Stimulated activated CD8-positive, alpha-beta memory T cell treated with anti-CD3 and anti-CD28 coated beads, Interleukin-4, amount 100 ng/mL, for 48 hours (primary cell): ENCODE results near the gene PRSS1.
"Not testable (repeated sequence)": the region's sequence is repeated elsewhere in the genome, so short reads cannot be mapped to it uniquely, and the experiment has no call there.

Experiments used
- DNase-seq: peaks from one replicate; pipeline ENCODE4 v3.0.0-alpha.2; 2020

The PRSS1 gene

DNA sequence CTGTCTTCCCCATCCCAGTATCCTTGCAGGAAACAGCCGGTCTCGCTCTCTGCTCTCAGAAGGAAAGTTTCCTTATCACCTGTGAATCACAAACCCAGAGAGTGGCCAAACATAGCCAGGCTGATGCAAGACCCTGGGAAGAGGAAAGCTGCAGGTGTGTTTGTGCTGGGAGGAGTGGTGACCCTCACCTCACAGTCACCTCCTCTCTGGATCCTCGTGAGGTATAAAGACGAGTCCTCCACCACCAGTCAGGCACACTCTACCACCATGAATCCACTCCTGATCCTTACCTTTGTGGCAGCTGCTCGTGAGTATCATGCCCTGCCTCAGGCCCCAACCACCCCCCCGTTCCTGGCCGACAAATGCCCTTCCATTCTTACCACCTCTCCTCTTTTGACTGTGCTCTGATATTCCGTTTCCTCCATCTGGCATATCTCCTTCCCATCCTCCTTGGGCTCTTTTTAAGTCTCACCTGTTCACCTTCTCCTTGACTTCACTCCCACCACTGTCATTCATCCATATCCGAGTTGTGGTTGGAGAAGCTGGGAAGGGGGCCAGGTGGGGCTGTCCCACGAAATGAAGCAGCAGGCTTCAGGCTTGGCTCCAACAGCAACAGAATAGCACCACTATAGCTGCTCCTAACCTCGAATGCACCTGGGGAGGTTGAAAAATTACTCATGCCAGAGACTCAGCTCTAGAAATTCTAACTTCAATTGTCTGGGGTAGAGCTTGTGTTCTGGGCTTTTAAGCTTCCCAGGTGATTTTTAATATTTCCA is at the start of gene PRSS1:
PRSS1 (plus strand) TSS at position 255 of the 776 bp plus-strand sequence; CDS start at position 268, 13 bp downstream.
- no peak for DNase-seq

DNA sequence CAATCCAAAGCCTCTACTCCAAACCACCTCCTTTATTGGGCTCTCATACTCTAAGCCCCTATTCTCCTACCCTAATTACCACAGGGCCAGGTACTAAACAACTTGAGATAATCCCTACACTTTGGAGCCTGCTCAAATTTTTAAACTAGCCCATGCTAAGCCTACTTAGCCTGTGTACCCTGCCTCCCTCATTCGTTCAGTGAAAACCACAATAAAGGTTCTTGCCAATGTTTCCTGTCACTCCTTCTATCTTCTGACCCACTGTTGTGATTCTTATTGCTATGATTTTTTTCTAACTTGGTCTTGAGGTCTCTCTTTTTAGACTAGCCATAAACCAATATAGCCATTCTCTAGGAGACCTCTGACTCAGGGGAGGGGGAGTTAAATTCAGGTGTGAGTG is 48.3 kb upstream of the PRSS1 start:
- not testable (repeated sequence) for DNase-seq

DNA sequence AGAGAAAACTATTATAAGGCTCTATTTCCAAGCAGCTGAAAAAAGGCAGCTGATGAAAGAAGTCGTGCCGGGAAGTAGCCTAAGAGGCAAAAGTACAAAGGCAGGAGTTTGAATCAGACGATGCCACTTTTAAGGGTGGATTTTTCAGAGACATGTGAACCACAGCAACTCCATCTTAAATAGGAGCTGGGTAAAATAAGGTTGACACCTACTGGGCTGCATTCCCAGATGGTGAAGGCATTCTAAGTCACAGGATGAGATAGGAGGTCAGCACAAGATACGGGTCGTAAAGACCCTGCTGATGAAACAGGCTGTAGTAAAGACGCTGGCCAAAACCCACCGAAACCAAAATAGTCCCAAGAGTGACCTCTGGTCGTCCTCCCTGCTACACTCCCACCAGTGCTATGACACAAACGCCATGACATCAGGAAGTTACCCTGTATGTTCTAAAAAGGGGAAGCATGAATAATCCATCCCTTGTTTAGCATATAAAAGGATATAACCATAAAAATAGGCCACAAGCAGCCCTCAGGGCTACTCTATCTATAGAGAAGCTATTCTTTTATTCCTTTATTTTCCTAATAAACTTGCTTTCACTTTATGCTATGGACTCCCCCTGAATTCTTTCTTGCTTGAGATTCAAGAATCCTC is 45.5 kb upstream of the PRSS1 start:
- DNase-seq = no peak

DNA sequence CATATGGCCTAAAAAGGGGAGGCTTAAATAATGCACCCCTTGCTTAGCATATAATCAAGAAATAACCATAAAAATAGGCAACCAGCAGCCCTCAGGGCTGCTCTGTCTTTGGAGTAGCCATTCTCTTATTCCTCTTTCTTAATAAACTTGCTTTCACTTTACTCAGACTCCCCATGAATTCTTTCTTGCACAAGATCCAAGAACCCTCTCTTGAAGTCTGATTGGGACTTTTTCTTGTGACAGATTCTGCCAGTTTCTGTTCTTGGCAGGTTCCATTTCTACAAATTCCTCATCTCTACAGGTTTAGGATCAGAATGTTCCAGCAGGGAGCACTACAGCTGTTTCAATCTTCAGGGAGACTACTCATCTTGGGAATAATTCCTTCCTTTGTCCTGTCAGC is 40.5 kb upstream of the PRSS1 start:
- DNase-seq = not testable (repeated sequence)

DNA sequence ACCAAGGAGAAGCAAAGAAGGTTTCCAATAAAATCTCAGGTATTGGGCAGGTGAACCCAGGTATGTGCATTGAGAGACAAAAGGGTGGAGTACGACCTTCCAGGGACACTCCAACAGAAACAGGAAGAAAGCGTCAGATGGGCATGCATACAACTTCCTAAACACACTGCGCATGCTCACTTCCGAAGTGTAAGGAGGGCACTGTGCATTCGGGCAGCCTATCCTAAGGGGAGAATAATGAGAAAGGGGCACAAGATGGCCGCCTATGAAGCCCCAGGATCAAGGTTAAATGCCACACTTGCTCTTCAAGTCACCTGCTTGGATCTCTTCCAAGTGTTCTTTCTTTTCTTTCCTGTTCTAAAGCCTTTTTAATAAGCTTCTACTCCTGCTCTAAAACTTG is 39.4 kb upstream of the PRSS1 start:
- no peak for DNase-seq

DNA sequence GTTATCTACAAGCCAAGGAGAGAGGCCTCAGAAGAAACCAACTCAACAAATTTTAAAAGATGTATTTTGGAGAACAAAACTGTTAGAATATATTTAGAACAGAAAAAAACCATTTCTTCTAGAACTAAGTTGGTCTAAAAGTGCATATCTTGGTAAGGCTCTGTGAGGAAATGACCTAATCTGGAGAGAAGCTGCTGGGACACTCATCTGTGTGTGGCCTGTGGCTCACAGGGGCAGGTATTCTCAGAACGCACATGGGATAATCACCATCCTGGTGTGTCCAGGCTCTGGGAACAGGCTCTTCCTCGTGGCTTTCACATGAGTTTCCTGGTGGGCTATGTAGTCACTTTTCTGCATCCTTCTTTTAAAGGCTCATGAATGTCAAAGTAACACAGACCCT is 38.1 kb upstream of the PRSS1 start:
- DNase-seq = no peak

DNA sequence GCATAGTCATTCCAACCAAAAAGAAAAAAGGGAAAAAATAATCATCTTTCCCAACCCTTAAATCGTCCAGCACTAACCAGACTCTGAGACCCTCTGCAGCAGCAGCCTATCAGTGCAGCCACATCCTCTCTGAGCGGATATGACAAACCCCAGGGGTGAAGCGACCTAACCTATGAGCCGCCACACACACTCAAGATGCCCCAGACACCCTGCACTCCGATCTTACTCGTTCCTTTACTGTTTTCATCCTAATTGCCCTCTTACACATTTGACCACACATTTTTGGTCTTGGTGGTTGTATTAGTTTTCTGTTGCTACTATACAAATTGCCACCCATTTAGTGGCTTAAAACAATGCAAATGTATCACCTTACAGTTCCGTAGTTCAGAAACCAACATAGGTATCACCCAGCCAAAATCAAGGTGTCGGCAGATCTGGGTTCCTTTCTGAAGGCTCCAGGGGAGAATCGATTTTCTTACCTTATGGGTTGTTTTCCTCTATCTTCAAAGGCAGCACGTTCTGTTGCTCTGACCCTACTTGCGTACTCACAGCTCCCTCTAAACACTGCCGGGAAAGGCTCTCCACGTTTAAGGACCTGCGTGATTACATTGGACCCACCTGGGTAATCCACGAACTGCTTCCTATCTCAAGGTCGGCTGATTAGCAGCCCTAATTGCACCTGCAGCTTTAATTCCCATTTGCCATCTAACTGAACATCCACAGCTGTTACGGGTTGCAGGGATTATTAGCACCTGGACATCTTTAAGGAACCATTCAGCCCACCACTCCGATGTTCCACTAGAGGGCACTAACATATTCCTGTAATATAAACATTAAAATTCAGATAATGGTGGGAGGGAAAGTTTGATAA is 37.3 kb upstream of the PRSS1 start:
- DNase-seq = peak; percentile 42

DNA sequence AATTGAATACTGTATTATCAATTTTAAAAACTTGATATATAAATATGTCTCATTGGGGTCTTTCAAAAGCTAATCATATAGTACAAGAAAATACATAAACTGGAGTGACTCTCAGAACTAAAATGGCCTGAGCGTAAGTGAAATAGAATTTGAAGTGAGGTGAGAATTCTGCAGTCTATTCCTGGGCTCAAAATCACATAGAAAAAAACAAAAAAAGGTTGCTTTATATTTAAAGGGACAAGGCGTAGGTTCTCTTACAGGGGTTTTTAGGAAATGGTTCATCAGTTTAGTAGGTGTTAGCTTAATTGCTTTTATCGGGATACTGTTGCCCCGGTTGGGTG is 36.7 kb upstream of the PRSS1 start:
- no peak for DNase-seq

DNA sequence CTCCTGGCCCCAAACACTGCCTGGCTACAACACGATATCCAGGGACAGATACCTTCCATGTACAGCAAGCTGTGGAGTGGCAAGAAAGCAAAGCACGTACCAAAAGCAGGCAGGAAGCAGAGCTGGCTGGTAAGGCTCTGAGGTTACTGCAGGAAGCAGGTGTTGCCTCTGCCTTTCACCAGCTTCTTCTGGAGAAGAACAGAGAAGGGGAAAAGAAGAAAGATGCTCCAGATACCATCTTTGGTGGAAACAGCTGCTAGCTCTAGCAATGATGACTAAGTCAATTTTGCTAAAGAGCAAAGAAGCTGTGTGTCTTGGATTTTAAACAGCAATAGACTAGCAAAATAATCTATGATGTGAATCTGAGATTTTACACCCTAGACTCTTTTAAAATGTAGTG is 34.9 kb upstream of the PRSS1 start:
- no peak for DNase-seq

DNA sequence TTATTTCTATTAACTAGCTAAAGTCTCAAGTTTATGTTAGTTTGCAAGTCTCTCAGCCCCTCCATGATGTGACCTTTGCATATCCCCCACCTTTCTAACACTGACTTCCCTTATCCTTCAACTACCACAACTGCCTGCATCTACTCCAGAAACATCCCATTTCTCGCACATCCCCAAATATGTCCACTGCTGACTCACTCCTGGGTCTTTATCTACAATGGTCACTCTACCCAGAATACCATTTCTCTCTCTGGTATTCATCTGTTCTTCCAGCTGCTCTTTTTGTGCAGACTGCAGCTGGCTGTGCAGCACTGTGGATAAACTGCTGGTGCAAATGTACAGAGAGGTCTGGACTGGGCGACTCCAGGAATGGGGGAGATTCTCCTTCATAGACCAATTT is 32.7 kb upstream of the PRSS1 start:
- no peak for DNase-seq

DNA sequence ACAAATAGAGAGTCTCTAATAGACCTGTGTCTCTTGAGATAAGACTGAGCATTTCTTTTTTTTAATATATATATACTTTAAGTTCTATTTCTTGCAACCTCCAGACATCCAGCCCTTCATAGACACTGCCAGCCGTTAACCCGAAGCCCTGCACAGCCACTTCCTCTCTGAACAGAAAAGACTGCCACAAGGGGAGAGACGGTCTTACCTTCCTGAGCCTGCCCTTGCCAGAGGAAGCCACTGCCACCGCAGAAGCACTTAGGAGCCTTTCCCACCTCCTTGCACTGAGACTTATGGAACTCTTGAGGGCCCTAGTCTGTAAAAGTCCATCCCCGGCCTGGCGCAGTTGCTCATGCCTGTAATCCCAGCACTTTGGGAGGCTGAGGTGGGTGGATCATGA is 31.8 kb upstream of the PRSS1 start:
- DNase-seq = no peak

DNA sequence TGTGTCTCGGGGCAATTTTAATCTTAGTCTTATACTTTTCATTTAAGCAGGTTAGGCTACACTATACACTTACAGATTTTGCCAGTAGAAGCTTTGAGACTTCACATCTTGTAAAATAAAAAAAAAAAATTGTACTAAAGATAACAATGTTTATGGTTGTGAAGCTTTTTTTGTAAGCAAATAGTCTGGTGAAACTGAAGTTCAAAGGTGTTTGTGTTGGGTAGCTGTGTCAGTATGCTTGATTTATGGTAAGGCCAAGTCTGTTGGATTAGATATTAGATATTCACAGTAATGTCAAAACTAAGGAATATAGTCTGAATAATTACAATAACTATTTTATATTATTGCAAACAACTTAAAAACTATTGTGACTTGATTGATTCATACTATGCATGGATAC is 31.0 kb upstream of the PRSS1 start:
- DNase-seq = no peak

DNA sequence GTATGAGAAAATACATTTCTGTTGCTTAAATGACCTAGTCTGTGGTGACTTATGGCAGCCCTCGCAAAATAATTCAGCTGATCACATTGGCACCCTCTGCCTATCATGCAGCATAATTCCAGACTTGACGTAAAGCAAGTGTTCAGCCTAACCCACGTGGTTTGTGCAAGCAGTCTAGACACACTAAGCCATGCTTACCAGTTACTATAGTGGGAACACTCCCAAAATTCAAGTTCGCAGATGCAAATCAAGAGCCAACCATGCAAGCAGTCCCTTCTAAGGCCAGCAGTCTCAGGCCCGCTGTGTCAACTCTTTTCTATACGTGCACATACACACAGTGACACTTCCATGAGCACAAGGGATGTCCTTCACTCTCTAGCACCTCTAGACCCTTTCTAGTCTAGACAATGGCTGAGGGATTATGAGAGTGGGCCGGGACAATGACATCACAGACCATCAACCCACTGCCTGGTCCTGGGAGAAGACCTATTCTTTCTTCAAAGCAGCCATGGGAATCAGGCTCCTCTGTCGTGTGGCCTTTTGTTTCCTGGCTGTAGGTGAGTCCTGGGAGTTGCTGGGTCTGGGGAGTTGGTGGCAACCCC is 29.0 kb upstream of the PRSS1 start:
- no peak for DNase-seq

DNA sequence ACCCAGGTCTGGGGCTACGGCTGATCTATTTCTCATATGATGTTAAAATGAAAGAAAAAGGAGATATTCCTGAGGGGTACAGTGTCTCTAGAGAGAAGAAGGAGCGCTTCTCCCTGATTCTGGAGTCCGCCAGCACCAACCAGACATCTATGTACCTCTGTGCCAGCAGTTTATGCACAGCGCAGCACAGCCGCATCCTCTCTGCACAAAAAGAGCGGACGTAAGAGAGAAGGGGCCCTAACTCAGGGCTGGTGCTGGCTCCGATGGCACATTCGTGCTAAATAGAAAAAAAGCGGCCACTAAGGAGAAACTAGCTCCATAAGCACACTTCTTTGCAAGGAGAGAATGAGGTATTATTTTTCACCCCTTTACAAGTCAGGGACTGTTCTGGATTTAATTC is 28.3 kb upstream of the PRSS1 start:
- no peak for DNase-seq

DNA sequence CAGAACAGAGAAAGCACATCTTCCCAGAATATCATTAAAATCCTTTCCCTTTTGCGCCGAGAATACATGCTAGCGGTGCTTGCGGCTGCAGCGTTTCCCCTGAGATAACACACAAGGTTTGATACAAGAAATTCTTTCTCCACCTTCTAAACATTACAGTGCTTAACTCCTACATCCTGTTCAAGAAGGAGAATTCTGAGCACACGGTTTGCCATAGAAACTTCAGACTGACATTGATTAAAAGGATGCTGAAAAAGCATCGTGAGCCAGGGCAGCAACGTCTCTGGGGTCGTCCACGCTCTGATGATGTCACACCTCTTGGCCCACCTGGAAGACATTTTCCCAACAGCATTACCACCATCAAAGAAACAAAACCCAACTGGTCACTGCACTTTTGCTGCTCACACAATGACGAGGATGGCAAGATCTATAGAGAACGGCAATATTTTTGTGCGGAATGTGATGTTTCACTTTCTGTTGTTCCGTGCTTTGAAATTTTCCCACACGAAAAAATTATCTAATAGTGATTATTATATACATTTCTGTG is 27.0 kb upstream of the PRSS1 start:
- DNase-seq = no peak

DNA sequence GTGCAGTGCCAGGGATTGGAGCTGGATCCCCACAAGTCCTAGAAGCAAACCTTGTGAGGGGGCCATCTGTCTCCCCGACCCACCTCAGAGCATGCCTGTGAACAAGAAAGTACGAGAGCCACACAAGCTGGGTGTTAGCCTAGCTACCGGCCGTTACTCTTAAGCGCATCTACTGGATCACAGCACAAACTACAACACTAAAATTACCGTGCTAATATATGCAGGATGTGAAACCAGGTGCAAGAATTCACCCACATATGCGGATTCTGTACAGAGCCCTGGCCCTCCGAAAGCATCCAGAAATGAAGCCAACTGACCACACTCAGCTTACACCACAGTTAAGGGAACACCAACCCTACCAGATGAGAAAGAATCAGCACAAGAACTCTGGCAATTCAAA is 16.0 kb upstream of the PRSS1 start:
- DNase-seq = no peak

DNA sequence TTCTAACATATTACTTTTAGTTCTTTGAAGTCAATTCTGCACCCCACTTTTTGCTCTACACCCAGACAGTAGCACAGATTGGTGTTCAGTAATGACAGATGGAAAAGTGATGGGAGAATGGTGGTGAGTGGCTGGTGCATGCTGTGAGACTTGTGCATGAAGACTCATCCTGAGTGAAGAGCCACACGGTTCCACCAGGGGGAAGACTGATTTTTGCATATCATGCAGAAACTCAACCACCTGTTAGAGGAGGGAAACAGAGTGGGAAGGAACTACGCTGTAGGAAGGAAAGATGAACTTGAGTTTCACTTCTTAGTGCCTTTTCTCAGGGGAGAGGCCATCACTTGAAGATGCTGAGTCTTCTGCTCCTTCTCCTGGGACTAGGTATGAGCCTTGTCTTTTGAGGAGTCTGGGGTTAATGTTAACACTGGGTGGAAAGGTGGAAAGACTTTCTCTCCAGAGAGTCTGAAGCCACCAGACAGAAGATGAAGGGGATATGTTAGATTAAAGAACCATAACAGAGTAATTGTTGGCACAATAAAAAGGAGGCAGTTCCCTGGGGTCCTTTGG is 9.3 kb upstream of the PRSS1 start:
- DNase-seq = no peak

DNA sequence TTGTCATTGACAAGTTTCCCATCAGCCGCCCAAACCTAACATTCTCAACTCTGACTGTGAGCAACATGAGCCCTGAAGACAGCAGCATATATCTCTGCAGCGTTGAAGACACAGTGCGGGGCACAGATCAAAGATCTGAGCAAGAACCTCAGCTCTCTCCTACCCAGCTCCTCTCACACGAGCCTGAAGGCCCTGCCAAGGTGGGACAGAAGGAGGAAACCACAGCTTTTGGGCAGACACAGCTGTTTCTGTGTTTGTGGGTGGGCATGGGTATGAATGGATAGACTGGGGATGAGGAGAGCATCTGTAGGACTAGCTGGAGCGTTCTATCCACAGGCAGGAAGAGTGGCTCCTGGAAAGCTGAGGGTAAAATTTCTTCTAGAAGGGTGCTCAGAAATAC is 8.5 kb upstream of the PRSS1 start:
- DNase-seq = no peak

DNA sequence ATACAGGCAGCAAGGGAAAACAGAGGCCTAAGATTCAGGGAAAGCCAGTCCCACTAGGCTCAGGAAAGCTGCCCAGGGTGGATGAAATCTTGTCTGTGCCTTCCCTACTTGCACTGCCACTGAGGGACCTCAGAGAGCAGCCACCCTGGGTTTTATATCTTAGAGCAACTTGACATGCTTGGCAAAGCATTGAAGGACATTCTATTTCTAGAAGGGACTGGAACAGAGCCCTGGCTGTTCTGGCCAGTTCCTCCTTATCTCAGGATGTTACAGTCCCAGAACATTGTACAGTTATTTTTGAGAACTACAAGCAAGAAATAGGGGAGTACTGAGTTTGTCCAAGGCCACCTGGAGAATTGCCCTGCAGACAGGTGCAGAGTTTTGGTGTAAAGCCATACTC is 7.3 kb upstream of the PRSS1 start:
- DNase-seq = not testable (repeated sequence)

DNA sequence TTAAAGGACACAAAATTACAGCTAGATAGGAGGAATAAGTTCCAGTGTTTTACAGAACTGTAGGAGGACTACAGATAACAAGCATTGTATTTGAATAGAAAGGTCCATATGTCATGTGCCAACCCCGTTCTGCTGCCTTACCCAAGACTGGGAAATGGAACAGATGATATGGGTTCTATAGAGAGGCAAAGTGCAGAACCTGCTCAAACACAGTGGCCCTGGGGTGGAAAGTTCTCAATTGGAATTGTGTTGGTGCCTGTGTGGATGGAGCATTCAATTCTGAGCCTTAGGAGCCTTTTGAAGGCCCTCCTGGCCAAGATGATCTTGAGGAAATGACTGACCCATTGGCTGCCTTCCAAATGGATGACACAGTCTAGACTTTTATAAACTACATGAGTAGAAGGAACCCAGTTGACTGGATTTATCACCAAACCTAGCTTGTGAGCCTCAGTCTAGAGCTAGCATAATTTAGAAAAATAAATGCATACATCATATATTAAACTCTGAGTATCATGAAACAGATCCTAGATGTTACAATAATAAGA is 4.1 kb upstream of the PRSS1 start:
- no peak for DNase-seq

DNA sequence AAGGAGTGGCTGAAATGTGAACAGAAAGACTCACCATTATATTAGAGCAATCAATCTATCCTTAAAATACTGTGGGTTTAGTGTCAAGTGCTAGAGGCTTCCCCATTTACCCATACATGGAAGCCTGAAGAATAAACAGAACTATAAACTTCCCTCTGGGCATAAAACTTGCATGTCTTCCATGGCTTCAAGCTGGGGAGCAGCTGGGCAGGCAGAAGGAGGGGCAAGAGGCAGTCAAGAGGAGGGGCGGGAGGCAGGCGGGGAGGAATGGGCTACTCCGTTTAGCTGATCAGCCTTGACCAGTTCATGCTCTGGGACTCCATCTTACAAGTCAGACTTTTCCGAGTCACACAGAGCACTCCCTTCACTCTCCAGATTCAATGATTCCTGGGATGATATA is 3.5 kb upstream of the PRSS1 start:
- DNase-seq = no peak

DNA sequence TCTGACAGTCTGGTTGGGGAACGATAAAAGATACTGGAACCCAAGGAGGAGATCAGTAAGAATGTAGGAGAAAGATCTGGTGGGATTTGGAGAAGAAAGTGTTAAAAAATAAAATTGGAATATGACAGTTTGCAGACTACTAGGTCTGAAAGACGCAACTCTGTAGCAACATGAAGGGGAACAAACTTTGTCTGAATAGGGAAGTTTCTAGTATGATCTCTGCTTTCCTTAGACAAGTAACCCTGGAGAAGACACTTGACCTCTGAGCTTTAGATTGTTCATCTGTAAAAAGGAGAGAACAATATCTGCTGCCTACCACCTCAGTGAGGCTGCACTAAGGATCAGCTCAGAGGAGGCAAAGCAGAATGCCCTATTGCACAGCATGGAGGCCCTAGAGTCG is 3.0 kb upstream of the PRSS1 start:
- DNase-seq = no peak

DNA sequence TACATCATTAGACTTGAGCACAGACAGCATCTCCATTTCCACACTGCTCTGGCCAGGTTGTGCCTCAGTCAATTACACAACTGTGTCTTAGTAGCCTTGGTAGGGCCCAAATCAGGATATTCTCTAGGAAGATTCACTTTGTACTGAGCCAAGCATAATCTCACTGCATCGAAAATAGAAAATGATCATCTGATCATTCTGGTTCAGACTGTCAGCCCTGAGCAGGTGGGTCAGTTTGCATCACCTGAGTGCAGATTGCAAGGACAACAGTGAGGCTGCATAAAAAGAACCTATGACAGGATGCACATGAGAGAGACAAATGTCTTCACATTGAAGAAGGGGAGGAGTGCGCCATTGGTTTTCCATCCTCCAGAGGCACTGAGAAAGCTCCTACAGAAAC is 862 bp upstream of the PRSS1 start:
- not testable (repeated sequence) for DNase-seq
